ENCODE results near the gene HEATR1. TPM values are rescaled to one million over a fixed set of nuclear protein-coding genes. Genes with fewer than 3 reads are reported as not detected.

The HEATR1 gene
- polyA plus RNA-seq, 1 experiment, result 24.9 TPM

GRCh38 chr1:236541710-236542109, 62.6 kb downstream of the HEATR1 start:
- Histone ChIP-seq H3K27ac (ENCODE audit: low read depth, low read length) (no peak overlapping the region), H3K4me3 (ENCODE audit: low read depth, low read length) (no peak overlapping the region), H3K27me3 (ENCODE audit: control insufficient read depth, insufficient read depth, low read length) (no peaks in the 10 kb centered on the region), H3K9me3 (ENCODE audit: control insufficient read depth, insufficient read depth, low read length) (no peaks in the 10 kb centered on the region)
- ChIA-PET CTCF (no interaction called here), POLR2A (no interaction called here)
- TF ChIP-seq CTCF (IDR thresholded peaks at IDR 0.05; ENCODE audit: low read depth, low read length), result no peak
- DNase-seq (ENCODE audit: low read depth, low spot score), result no peak

- H3K27me3 ChIP-seq (ENCODE audit: control insufficient read depth, insufficient read depth, low read length), result no peaks in the 10 kb centered on the region
- H3K4me3 ChIP-seq (ENCODE audit: low read depth, low read length), result no peak overlapping the region
- ChIA-PET CTCF (no interaction called here), POLR2A (no interaction called here)
- DNase-seq (ENCODE audit: low read depth, low spot score), result no peak
- H3K27ac ChIP-seq (ENCODE audit: low read depth, low read length), result no peak overlapping the region
- no peaks in the 10 kb centered on the region for H3K9me3 ChIP-seq (ENCODE audit: control insufficient read depth, insufficient read depth, low read length)
- no peak for TF ChIP-seq CTCF (IDR thresholded peaks at IDR 0.05; ENCODE audit: low read depth, low read length)
Measured at GRCh38 chr1:236540813-236541465, 63.4 kb downstream of the HEATR1 start.

- POLR2A ChIA-PET, result no interaction called here
- CTCF ChIA-PET, result no interaction called here
Measured at GRCh38 chr1:236536540-236536939, 67.8 kb downstream of the HEATR1 start.

GRCh38 chr1:236535662-236536161, 68.6 kb downstream of the HEATR1 start:
- Histone ChIP-seq H3K9me3 (ENCODE audit: control insufficient read depth, insufficient read depth, low read length) (no peaks in the 10 kb centered on the region), H3K4me3 (ENCODE audit: low read depth, low read length) (no peak overlapping the region), H3K27me3 (ENCODE audit: control insufficient read depth, insufficient read depth, low read length) (no peaks in the 10 kb centered on the region), H3K27ac (ENCODE audit: low read depth, low read length) (no peak overlapping the region)
- ChIA-PET CTCF (interaction anchor here (0.8 to 1.2 kb wide), 2 partner anchors 9 to 431 kb away, joined by 3 to 4 read pairs; no protein-coding TSS in a partner anchor), POLR2A (no interaction called here)
- TF ChIP-seq CTCF (IDR thresholded peaks at IDR 0.05; ENCODE audit: low read depth, low read length), result no peak
- no peak for DNase-seq (ENCODE audit: low read depth, low spot score)

More at GRCh38 chr1:236536540-236536939, 67.8 kb downstream of the HEATR1 start:
- H3K9me3 ChIP-seq (ENCODE audit: control insufficient read depth, insufficient read depth, low read length), result no peaks in the 10 kb centered on the region
- DNase-seq (ENCODE audit: low read depth, low spot score), result no peak
- no peak overlapping the region for H3K27ac ChIP-seq (ENCODE audit: low read depth, low read length)
- H3K27me3 ChIP-seq (ENCODE audit: control insufficient read depth, insufficient read depth, low read length), result no peaks in the 10 kb centered on the region
- no peak for TF ChIP-seq CTCF (IDR thresholded peaks at IDR 0.05; ENCODE audit: low read depth, low read length)
- no peak overlapping the region for H3K4me3 ChIP-seq (ENCODE audit: low read depth, low read length)

GRCh38 chr1:236535190-236535589, 69.1 kb downstream of the HEATR1 start:
- H3K4me3 ChIP-seq (ENCODE audit: low read depth, low read length), result no peak overlapping the region
- no peak for TF ChIP-seq CTCF (IDR thresholded peaks at IDR 0.05; ENCODE audit: low read depth, low read length)
- ChIA-PET POLR2A (interaction anchor here (0.6 kb wide), 1 partner anchor 63 kb away, joined by 3 read pairs; no protein-coding TSS in a partner anchor), CTCF (interaction anchor here (0.6 to 1.7 kb wide), 4 partner anchors 9 to 435 kb away, joined by 3 to 4 read pairs (median 4); no protein-coding TSS in a partner anchor)
- H3K27me3 ChIP-seq (ENCODE audit: control insufficient read depth, insufficient read depth, low read length), result no peaks in the 10 kb centered on the region
- H3K9me3 ChIP-seq (ENCODE audit: control insufficient read depth, insufficient read depth, low read length), result no peaks in the 10 kb centered on the region
- no peak for DNase-seq (ENCODE audit: low read depth, low spot score)
- H3K27ac ChIP-seq (ENCODE audit: low read depth, low read length), result no peak overlapping the region
